ENCODE results near the gene NMT1. TPM values are rescaled to one million over a fixed set of nuclear protein-coding genes. Genes with fewer than 3 reads are reported as not detected.

NMT1 gene
- polyA plus RNA-seq (2012; ENCODE audit: insufficient read depth, insufficient read length, low read depth): 327 TPM

DNA sequence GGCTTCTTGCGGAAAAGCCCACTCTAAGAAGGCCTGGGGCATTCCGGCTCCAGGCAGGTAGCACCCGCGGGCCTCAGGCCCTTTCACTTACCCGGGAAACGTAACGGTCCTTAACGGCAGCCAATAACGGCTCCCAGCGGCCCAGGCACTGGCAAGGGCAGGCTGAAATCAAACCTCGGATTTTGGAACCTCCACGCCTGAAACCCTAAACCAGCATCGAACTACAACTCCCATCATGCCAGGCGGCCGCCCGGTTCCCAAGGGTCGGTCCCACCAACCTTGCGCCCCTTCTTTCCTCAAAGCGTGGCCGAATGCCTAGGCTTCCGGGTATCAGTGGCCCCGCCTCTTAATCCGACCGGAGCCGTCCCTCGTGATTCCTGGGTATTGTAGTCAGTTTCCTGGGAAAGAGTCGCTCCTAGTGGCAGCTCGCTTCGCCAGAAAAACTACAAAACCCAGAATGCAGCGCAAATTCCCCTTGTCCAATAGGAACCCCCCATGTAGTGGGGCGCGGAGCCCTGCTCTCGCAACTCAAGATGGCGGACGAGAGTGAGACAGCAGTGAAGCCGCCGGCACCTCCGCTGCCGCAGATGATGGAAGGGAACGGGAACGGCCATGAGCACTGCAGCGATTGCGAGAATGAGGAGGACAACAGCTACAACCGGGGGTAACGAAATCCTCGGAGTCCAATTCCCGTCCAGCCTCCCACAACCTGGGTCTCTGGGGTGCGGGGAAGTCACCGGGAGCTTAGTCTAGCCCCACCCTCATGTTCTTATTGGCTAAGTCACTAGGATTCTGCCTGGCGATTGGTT lies at the start of gene NMT1:
Gene NMT1, plus strand, starts transcription at position 521 of the 809 bp plus-strand sequence. Its CDS starts 13 bp downstream, at position 534.
- Histone ChIP-seq H3K4me1 (peaks cover 16% of the 10 kb centered on the region; the same call in 1 of the 2 replicates), H3K36me3 (peaks cover 10% of the 10 kb centered on the region), H3K9me3 (no peaks in the 10 kb centered on the region), H3K27me3 (no peaks in the 10 kb centered on the region), H3K4me3 (ENCODE audit: low read depth, low read length) (peak within 1 kb of the TSS; percentile 71)
- TF ChIP-seq CTCF (IDR thresholded peaks at IDR 0.05; ENCODE audit: low read depth, low read length): no peak
- DNase-seq: peak; percentile 98

DNA sequence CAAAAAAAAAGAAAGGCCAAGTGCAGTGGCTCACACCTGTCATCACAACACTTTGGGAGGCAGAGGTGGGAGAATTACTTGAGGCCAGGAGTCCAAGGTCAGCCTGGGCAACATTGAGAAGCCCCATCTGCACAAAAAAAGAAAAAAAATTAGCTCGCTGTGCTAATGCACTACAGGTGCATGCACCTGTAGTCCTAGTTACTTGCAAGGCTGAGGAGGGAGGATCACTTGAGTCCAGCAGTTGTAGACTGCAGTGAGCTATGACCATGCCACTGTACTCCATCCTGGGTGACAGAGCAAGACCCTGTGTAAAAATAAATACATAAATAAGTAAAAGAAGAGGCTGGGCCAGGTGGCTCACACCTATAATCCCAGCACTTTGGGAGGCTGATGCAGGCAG lies 49.4 kb upstream of the NMT1 start:
- TF ChIP-seq CTCF (IDR thresholded peaks at IDR 0.05; ENCODE audit: low read depth, low read length): no peak
- Histone ChIP-seq H3K27me3 (no peaks in the 10 kb centered on the region), H3K4me3 (ENCODE audit: low read depth, low read length) (no peak overlapping the region), H3K9me3 (no peaks in the 10 kb centered on the region), H3K4me1 (peaks cover 21% of the 10 kb centered on the region), H3K36me3 (no peaks in the 10 kb centered on the region)
- DNase-seq: no peak

DNA sequence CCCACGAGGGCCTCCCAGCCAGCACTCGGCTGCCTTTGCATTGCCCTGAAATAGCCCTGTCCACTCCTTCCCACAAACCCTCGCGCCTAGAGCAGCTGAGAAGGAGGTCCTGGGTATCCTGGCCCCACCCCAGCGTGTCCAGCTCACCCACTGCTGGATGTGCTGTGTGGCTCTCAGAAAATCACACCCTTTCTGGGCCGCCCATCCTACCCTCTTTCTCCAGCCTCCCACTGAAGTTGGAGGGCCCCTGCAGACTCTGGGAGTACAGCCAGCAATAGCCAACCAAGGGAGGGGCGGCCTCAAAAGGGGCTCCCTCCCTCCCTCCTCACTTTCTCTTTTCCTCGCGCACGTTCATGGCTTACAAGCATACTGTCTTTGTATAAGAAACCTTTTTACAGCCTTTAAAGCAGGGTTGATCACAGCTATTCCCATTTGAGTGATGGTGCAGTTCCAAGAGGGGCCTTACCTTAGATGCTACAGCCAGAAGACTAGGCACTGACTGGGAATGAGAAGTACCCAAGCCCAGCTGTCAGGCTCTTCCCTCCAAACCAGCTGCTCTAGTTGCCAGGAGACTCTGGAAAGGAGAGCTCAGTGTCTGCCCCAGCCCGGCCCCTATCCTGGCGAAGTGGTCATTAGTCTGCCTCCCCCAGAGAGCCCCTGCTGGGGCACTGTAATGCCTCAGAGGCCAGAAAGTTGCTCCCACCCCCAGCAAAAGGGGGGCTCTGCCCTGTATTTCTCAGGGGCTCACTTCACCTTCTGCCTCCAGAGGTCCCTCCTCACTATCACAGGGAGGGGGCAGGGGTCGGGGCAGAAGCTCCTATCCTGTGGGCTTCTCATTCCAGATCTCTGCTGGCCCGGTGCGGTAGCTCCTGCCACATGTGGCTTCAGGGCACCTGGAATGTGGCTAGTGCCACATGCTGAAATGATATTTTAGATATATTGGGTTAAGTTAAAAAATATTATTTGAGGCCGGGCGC lies 47.8 kb upstream of the NMT1 start:
- no peak for TF ChIP-seq CTCF (IDR thresholded peaks at IDR 0.05; ENCODE audit: low read depth, low read length)
- peaks cover 19% of the 10 kb centered on the region for H3K4me1 ChIP-seq

GRCh38 chr17:45016237-45016636 lies 44.9 kb upstream of the NMT1 start:
- no peak for TF ChIP-seq CTCF (IDR thresholded peaks at IDR 0.05; ENCODE audit: low read depth, low read length)
- Histone ChIP-seq H3K36me3 (no peaks in the 10 kb centered on the region), H3K9me3 (no peaks in the 10 kb centered on the region), H3K27me3 (no peaks in the 10 kb centered on the region), H3K4me1 (peaks cover 35% of the 10 kb centered on the region), H3K4me3 (ENCODE audit: low read depth, low read length) (no peak overlapping the region)
- DNase-seq: no peak

More for the DNA sequence above, 47.8 kb upstream of the NMT1 start:
- Histone ChIP-seq H3K36me3 (no peaks in the 10 kb centered on the region), H3K4me3 (ENCODE audit: low read depth, low read length) (no peak overlapping the region), H3K27me3 (no peaks in the 10 kb centered on the region), H3K9me3 (no peaks in the 10 kb centered on the region)
- DNase-seq: no peak

GRCh38 chr17:45016823-45017222 lies 44.3 kb upstream of the NMT1 start:
- Histone ChIP-seq H3K9me3 (no peaks in the 10 kb centered on the region), H3K4me3 (ENCODE audit: low read depth, low read length) (no peak overlapping the region), H3K4me1 (peaks cover 40% of the 10 kb centered on the region), H3K36me3 (no peaks in the 10 kb centered on the region), H3K27me3 (no peaks in the 10 kb centered on the region)
- no peak for DNase-seq
- TF ChIP-seq CTCF (IDR thresholded peaks at IDR 0.05; ENCODE audit: low read depth, low read length): peak; percentile 46

Measured in BE2C (cell line).